Astrocyte (in vitro differentiated cells and primary cell): ENCODE measurements around the gene TRMT112. TPM values are rescaled to one million over a fixed set of nuclear protein-coding genes. Genes with fewer than 3 reads are reported as not detected.

Experiments used
- DNase-seq: peaks from one replicate; pipeline ENCODE4 v3.0.0-alpha.2; 2010; ENCODE audit warnings: low read depth
- FAIRE-seq: peaks from 2 replicates; lab custom pipeline; 2011; peaks lifted over from hg19 to GRCh38; lab: Jason Lieb, UNC
- H2AFZ ChIP-seq: 2 replicates; pipeline ENCODE4 v1.6.0; 2012; ENCODE audit warnings: low read depth, low read length, inconsistent platforms
- H3K27ac ChIP-seq: 2 replicates; pipeline ENCODE4 v1.5.1; 2011; ENCODE audit warnings: low read depth, low read length, inconsistent platforms
- H3K27me3 ChIP-seq: 2 replicates; pipeline ENCODE4 v1.6.0; 2011; ENCODE audit warnings: low read length, inconsistent platforms; ENCODE audit not compliant: insufficient read depth
- H3K36me3 ChIP-seq: 2 replicates; pipeline ENCODE4 v1.5.1; 2011; ENCODE audit warnings: low read length, inconsistent platforms; ENCODE audit not compliant: insufficient read depth
- H3K4me1 ChIP-seq: 2 replicates; pipeline ENCODE4 v1.5.1; 2011; ENCODE audit warnings: low read length, inconsistent platforms; ENCODE audit not compliant: insufficient read depth
- H3K4me2 ChIP-seq: 2 replicates; pipeline ENCODE4 v1.6.0; 2012; ENCODE audit warnings: low read length, inconsistent platforms
- H3K4me3 ChIP-seq: 2 replicates; pipeline ENCODE4 v1.5.1; 2011; ENCODE audit warnings: low read depth, mild to moderate bottlenecking, low read length, inconsistent platforms; ENCODE audit not compliant: insufficient read depth
- H3K79me2 ChIP-seq: 2 replicates; pipeline ENCODE4 v1.6.0; 2012; ENCODE audit warnings: mild to moderate bottlenecking, low read length, inconsistent platforms; ENCODE audit not compliant: insufficient read depth
- H3K9ac ChIP-seq: 2 replicates; pipeline ENCODE4 v1.6.0; 2012; ENCODE audit warnings: mild to moderate bottlenecking, low read length, inconsistent platforms
- H3K9me3 ChIP-seq: 2 replicates; pipeline ENCODE4 v1.5.1; 2012; ENCODE audit warnings: low read depth, mild to moderate bottlenecking, low read length, inconsistent platforms; ENCODE audit not compliant: insufficient read depth
- H4K20me1 ChIP-seq: 2 replicates; pipeline ENCODE4 v1.6.0; 2012; ENCODE audit warnings: low read length, inconsistent platforms; ENCODE audit not compliant: insufficient read depth
- H3K27ac Mint-ChIP-seq: one replicate; pipeline ENCODE4 v1.8.0; 2021; ENCODE audit warnings: mild to moderate bottlenecking, mixed read lengths; ENCODE audit not compliant: unreplicated experiment
- H3K27me3 Mint-ChIP-seq: one replicate; pipeline ENCODE4 v1.8.0; 2021; ENCODE audit warnings: low read depth, mixed read lengths; ENCODE audit not compliant: unreplicated experiment
- H3K36me3 Mint-ChIP-seq: one replicate; pipeline ENCODE4 v1.8.0; 2021; ENCODE audit warnings: low read depth, mixed read lengths; ENCODE audit not compliant: unreplicated experiment
- H3K4me1 Mint-ChIP-seq: one replicate; pipeline ENCODE4 v1.8.0; 2021; ENCODE audit warnings: low read depth, mixed read lengths; ENCODE audit not compliant: unreplicated experiment
- H3K4me3 Mint-ChIP-seq: one replicate; pipeline ENCODE4 v1.8.0; 2021; ENCODE audit warnings: mild to moderate bottlenecking, moderate library complexity, mixed read lengths; ENCODE audit not compliant: unreplicated experiment
- H3K9me3 Mint-ChIP-seq: one replicate; pipeline ENCODE4 v1.8.0; 2021; ENCODE audit warnings: mild to moderate bottlenecking, mixed read lengths; ENCODE audit not compliant: unreplicated experiment
- CTCF ChIP-seq: IDR thresholded peaks from 2 replicates; pipeline ENCODE4 v1.5.1; 2011; ENCODE audit warnings: low read depth, mild to moderate bottlenecking, inconsistent platforms, low read length, moderate library complexity; ENCODE audit not compliant: insufficient read depth
- EZH2 ChIP-seq: IDR thresholded peaks from 2 replicates; pipeline ENCODE4 v1.6.1; 2012; ENCODE audit warnings: mild to moderate bottlenecking, low read length, inconsistent platforms; ENCODE audit not compliant: insufficient read depth
- total RNA-seq: library from RNA; stranded (reverse); gene quantifications from 2 replicates; pipeline ENCODE4 v1.2.1, GENCODE V29; 2021

TRMT112 gene
- total RNA-seq, 1 donor from 2014 or later, result 146 TPM

GRCh38 chr11:64333556-64333955 is 16.2 kb upstream of the TRMT112 start:
- H3K4me2 ChIP-seq, result no peak overlapping the region
- no peaks in the 10 kb centered on the region for H3K9me3 Mint-ChIP-seq
- no peak for FAIRE-seq
- H3K36me3 Mint-ChIP-seq, result no peaks in the 10 kb centered on the region
- peaks cover 11% of the 10 kb centered on the region for H3K4me1 Mint-ChIP-seq
- H2AFZ ChIP-seq, result no peak overlapping the region
- no peak overlapping the region for H3K4me3 ChIP-seq
- no peak overlapping the region for H3K27ac Mint-ChIP-seq
- peaks cover 6% of the 10 kb centered on the region for H3K27me3 Mint-ChIP-seq
- no peak overlapping the region for H3K4me3 Mint-ChIP-seq
- H3K4me1 ChIP-seq, result peaks cover 16% of the 10 kb centered on the region
- H3K27ac ChIP-seq, result no peak overlapping the region
- no peaks in the 10 kb centered on the region for H3K36me3 ChIP-seq
- H3K27me3 ChIP-seq, result no peaks in the 10 kb centered on the region
- H4K20me1 ChIP-seq, result peaks cover 4% of the 10 kb centered on the region
- TF ChIP-seq EZH2, result no peak
- no peak for TF ChIP-seq CTCF
- no peak for DNase-seq
- no peaks in the 10 kb centered on the region for H3K9me3 ChIP-seq
- H3K79me2 ChIP-seq, result no peaks in the 10 kb centered on the region
- no peak overlapping the region for H3K9ac ChIP-seq

GRCh38 chr11:64331569-64332371 is 14.4 kb upstream of the TRMT112 start:
- peaks cover 16% of the 10 kb centered on the region for H3K4me1 ChIP-seq
- FAIRE-seq (no peak), DNase-seq (peak; percentile 76)
- H3K27me3 Mint-ChIP-seq, result peaks cover 9% of the 10 kb centered on the region
- peaks cover 11% of the 10 kb centered on the region for H3K4me1 Mint-ChIP-seq
- TF ChIP-seq CTCF (peak; percentile 44), EZH2 (no peak)
- peaks cover 2% of the 10 kb centered on the region for H3K36me3 Mint-ChIP-seq
- no peaks in the 10 kb centered on the region for H3K27me3 ChIP-seq
- no peak overlapping the region for H3K27ac ChIP-seq
- no peaks in the 10 kb centered on the region for H3K79me2 ChIP-seq
- no peak overlapping the region for H3K4me3 Mint-ChIP-seq
- H2AFZ ChIP-seq, result peak overlapping the region; percentile 35
- no peak overlapping the region for H3K9ac ChIP-seq
- no peak overlapping the region for H3K27ac Mint-ChIP-seq
- peaks cover 2% of the 10 kb centered on the region for H3K9me3 Mint-ChIP-seq
- peaks cover 4% of the 10 kb centered on the region for H4K20me1 ChIP-seq
- no peaks in the 10 kb centered on the region for H3K36me3 ChIP-seq
- H3K4me3 ChIP-seq, result no peak overlapping the region
- peak overlapping the region; percentile 49 for H3K4me2 ChIP-seq
- H3K9me3 ChIP-seq, result no peaks in the 10 kb centered on the region

GRCh38 chr11:64330888-64331287 is 13.5 kb upstream of the TRMT112 start:
- Histone ChIP-seq H3K4me2 (no peak overlapping the region), H3K9me3 (no peaks in the 10 kb centered on the region), H3K27ac (no peak overlapping the region), H3K27me3 (no peaks in the 10 kb centered on the region), H2AFZ (no peak overlapping the region), H3K79me2 (no peaks in the 10 kb centered on the region), H3K36me3 (no peaks in the 10 kb centered on the region), H3K4me1 (peaks cover 16% of the 10 kb centered on the region), H3K9ac (no peak overlapping the region), H4K20me1 (peaks cover 4% of the 10 kb centered on the region), H3K4me3 (no peak overlapping the region)
- DNase-seq (no peak), FAIRE-seq (no peak)
- Mint-ChIP-seq H3K27ac (no peak overlapping the region), H3K9me3 (peaks cover 2% of the 10 kb centered on the region), H3K27me3 (peaks cover 9% of the 10 kb centered on the region), H3K4me1 (peaks cover 11% of the 10 kb centered on the region), H3K4me3 (no peak overlapping the region), H3K36me3 (peaks cover 2% of the 10 kb centered on the region)
- TF ChIP-seq CTCF (no peak), EZH2 (no peak)
